A673 (cell line): ENCODE data around the gene HABP2. TPM values are rescaled to one million over a fixed set of nuclear protein-coding genes. Genes with fewer than 3 reads are reported as not detected.

Experiments
- BruUV-seq: library from RNA; stranded (reverse); fragments of 400-500 nt; replicated peaks from 2 replicates; lab custom pipeline; 2021; lab: Mats Ljungman, UMichigan
- CTCF ChIA-PET: fragments of 300-600 bp; sonication (Branson Sonifier 250); formaldehyde crosslinking; loops from one replicate; lab custom pipeline; 2022; ENCODE audit warnings: antibody characterized with exemption; lab: Charles Lee
- POLR2A ChIA-PET: fragments of 300-600 bp; sonication (Branson Sonifier 250); formaldehyde crosslinking; loops from one replicate; lab custom pipeline; 2022; ENCODE audit warnings: antibody characterized with exemption; ENCODE audit not compliant: low non-redundant PET; lab: Charles Lee
- DNase-seq: peaks from one replicate; pipeline ENCODE4 v3.0.0-alpha.2; 2015; ENCODE audit warnings: low spot score
- H3K27ac ChIP-seq: fragments of 200-600 bp; sonication (generic); 2 replicates; pipeline ENCODE4 v1.5.1; 2016; ENCODE audit warnings: mixed run types, low read depth, mild to moderate bottlenecking, mixed read lengths, antibody characterized with exemption, low read length; ENCODE audit not compliant: poor library complexity, severe bottlenecking
- H3K27me3 ChIP-seq: fragments of 200-600 bp; sonication (generic); replicated peaks from 2 replicates; pipeline ENCODE4 v1.6.1; 2017; ENCODE audit warnings: mixed run types, low read depth, mild to moderate bottlenecking, mixed read lengths, antibody characterized with exemption, low read length; ENCODE audit not compliant: insufficient read depth, poor library complexity
- H3K36me3 ChIP-seq: fragments of 200-600 bp; sonication (generic); 2 replicates; pipeline ENCODE4 v1.6.1; 2016; ENCODE audit warnings: mixed run types, mild to moderate bottlenecking, mixed read lengths, antibody characterized with exemption, low read length; ENCODE audit not compliant: insufficient read depth, poor library complexity, severe bottlenecking
- H3K4me1 ChIP-seq: fragments of 200-600 bp; sonication (generic); 2 replicates; pipeline ENCODE4 v1.6.1; 2017; ENCODE audit warnings: mixed run types, mild to moderate bottlenecking, mixed read lengths, antibody characterized with exemption, low read length; ENCODE audit not compliant: insufficient read depth, poor library complexity, severe bottlenecking
- H3K4me3 ChIP-seq: fragments of 200-600 bp; sonication (generic); 2 replicates; pipeline ENCODE4 v1.5.1; 2016; ENCODE audit warnings: low read depth, mixed run types, mild to moderate bottlenecking, mixed read lengths, low read length; ENCODE audit not compliant: poor library complexity, severe bottlenecking
- H3K9me3 ChIP-seq: fragments of 200-600 bp; sonication (generic); 2 replicates; pipeline ENCODE4 v1.6.1; 2016; ENCODE audit warnings: mixed run types, low read depth, mild to moderate bottlenecking, mixed read lengths, antibody characterized with exemption, low read length; ENCODE audit not compliant: poor library complexity, severe bottlenecking
- CTCF ChIP-seq: fragments of 300-800, 200-600 bp; sonication (generic); conservative IDR thresholded peaks from 2 replicates; pipeline ENCODE4 v1.5.1; 2017; ENCODE audit warnings: low read depth, mild to moderate bottlenecking, antibody characterized with exemption, low read length, moderate library complexity, mixed read lengths
- EZH2 ChIP-seq: fragments of 200-600 bp; sonication (generic); IDR thresholded peaks from 2 replicates; pipeline ENCODE4 v1.6.1; 2017; ENCODE audit warnings: borderline replicate concordance, low read depth, mild to moderate bottlenecking, mixed read lengths, antibody characterized with exemption, low read length; ENCODE audit not compliant: poor library complexity, severe bottlenecking
- intact Hi-C: fragments of 100-400 bp; cut with micrococcal nuclease; formaldehyde crosslinking; loops from one replicate; pipeline ENCODE4 v1.10.0; 2022; ENCODE audit not compliant: unreplicated experiment
- total RNA-seq: library from RNA; stranded (reverse); gene quantifications from 2 replicates; pipeline ENCODE4 v1.2.3, GENCODE V29; 2021

Gene HABP2
- total RNA-seq, 1 experiment from 2014 or later = not detected

DNA sequence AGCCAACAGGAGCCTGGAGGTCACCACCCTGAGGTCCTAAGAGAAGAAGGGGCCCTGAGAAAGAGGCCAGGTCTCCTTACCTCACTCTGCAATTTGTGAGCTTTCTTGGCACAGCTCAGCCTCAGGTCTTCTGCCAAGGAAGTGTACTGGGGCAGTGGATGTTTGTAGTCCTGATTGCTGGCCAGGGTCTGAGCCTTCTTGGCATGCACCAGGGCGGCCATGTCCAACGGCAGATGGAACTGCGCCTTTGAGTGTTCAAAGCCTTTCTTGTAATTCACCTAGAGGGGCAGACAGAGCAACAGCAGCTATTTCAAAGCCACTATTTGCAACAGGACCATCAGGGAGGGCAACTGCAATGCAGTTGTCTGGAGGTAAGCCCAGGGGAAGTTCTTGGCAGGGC lies 59.3 kb downstream of the HABP2 start:
- TF ChIP-seq EZH2 = no peak
- no peak for TF ChIP-seq CTCF
- H3K27me3 ChIP-seq = no peaks in the 10 kb centered on the region
- no peak for DNase-seq
- no peak overlapping the region for H3K4me3 ChIP-seq
- H3K4me1 ChIP-seq = no peaks in the 10 kb centered on the region
- no peaks in the 10 kb centered on the region for H3K36me3 ChIP-seq
- no peak overlapping the region for H3K27ac ChIP-seq
- POLR2A ChIA-PET = no interaction called here
- intact Hi-C loops = no loop called here
- BruUV-seq = no TSS peak
- CTCF ChIA-PET = no interaction called here
- no peaks in the 10 kb centered on the region for H3K9me3 ChIP-seq

DNA sequence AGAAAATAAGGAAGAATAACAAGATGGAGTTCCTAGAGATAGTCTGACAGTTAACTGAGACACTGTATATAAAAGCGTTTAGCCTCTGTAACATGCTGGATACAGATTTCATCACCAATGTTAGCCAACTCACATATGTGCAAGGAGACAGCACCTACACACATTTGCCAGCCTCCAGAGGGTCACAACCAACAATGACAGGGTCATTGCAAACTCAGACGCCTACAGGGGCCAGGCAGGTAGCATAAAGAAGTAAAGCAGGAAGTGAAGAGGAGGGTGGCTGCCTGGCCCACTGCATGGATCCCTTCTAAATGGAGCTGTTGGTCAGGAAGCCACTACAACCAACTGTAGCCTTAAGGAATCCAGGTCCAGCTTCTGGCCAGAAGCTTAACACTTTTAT lies 60.6 kb downstream of the HABP2 start:
- no peak for TF ChIP-seq EZH2
- no peak for TF ChIP-seq CTCF
- DNase-seq = no peak
- H3K9me3 ChIP-seq = no peaks in the 10 kb centered on the region
- POLR2A ChIA-PET = no interaction called here
- CTCF ChIA-PET = no interaction called here
- no peak overlapping the region for H3K4me3 ChIP-seq
- no peaks in the 10 kb centered on the region for H3K4me1 ChIP-seq
- no peaks in the 10 kb centered on the region for H3K36me3 ChIP-seq
- no peaks in the 10 kb centered on the region for H3K27me3 ChIP-seq
- no peak overlapping the region for H3K27ac ChIP-seq
- intact Hi-C loops = no loop called here
- BruUV-seq = no TSS peak

GRCh38 chr10:113613977-113614690 lies 61.3 kb downstream of the HABP2 start:
- Histone ChIP-seq H3K36me3 (no peaks in the 10 kb centered on the region), H3K27me3 (no peaks in the 10 kb centered on the region), H3K27ac (no peak overlapping the region), H3K4me3 (no peak overlapping the region), H3K4me1 (no peaks in the 10 kb centered on the region), H3K9me3 (no peaks in the 10 kb centered on the region)
- no TSS peak for BruUV-seq
- intact Hi-C loops = no loop called here
- TF ChIP-seq EZH2 = no peak
- no peak for TF ChIP-seq CTCF
- POLR2A ChIA-PET = no interaction called here
- CTCF ChIA-PET = no interaction called here
- DNase-seq = no peak
